ENCODE results near the gene CENPT. TPM values are rescaled to one million over a fixed set of nuclear protein-coding genes. Genes with fewer than 3 reads are reported as not detected.
"Not testable (repeated sequence)": the region's sequence is repeated elsewhere in the genome, so short reads cannot be mapped to it uniquely, and the experiment has no call there.

The CENPT gene
- total and polyA plus RNA-seq, 2 of the 13 experiments (the other 11 are each of a cell fraction or from before 2014, with no cell fraction given): 40.9 to 43.3 TPM

DNA sequence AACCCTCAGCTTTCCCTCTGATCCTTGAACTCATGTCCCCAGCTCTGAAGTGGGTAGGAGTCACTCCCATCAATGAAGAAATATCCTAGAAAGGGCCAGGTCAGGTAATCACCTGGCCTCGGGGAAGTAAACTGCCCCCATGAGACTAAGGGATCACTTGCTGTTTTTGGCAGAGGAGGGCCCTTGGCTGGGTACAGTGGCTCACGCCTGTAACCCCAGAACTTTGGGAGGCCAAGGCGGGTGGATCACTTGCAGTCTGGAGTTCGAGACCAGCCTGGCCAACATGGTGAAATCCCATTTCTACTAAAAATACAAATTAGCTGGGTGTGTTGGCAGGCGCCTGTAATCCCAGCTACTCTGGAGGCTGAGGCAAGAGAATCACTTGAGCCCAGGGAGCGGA is 16.6 kb upstream of the CENPT start:
- FAIRE-seq; in situ Hi-C loops (cut with HindIII; ENCODE audit: extremely low pct_ligation_motif_present, low pct_unique_long_range_greater_than_20kb); H3K27me3 ChIP-seq (ENCODE audit: control insufficient read depth in 1 of 2, insufficient read depth in 2 of 2, low read length in 2 of 2); BruUV-seq (replicated peaks); DNase-seq (ENCODE audit: low spot score); H2AFZ ChIP-seq (ENCODE audit: low read length); H3K27ac ChIP-seq (ENCODE audit: extremely low read length, insufficient read depth, low read length); intact Hi-C loops (cut with micrococcal nuclease; ENCODE audit: unreplicated experiment); H3K9ac ChIP-seq (ENCODE audit: insufficient read depth, low read depth, low read length); ATAC-seq; H3K4me3 ChIP-seq (replicated peaks in 1 of 3; ENCODE audit: insufficient read depth in 1 of 3, low read depth in 2 of 3, low read length in 3 of 3); H3K4me1 ChIP-seq (ENCODE audit: insufficient read depth, low read length); H3K9me3 ChIP-seq (ENCODE audit: low read length); H3K4me2 ChIP-seq (ENCODE audit: low read depth, low read length): not testable (repeated sequence)
- ChIA-PET CTCF (ENCODE audit: low intra/inter-chr PET ratio, low total read pairs) (interaction anchor here (0.7 to 3.7 kb wide), 2 partner anchors 46 to 191 kb away, joined by 3 to 69 read pairs; no protein-coding TSS in a partner anchor), POLR2A (interaction anchor here (1.0 kb wide), 1 partner anchor 9 kb away, joined by 3 read pairs; no protein-coding TSS in a partner anchor)
- H3K36me3 ChIP-seq (replicated peaks in 1 of 2; ENCODE audit: control insufficient read depth in 1 of 2, insufficient read depth in 2 of 2, low read length in 2 of 2): peaks cover 31 to 80% of the 10 kb centered on the region in 2 experiments
- 0 out of 2 replicates have a peak, but pooled peaks have one; percentile 41 for TF ChIP-seq ZNF136 (CRISPR knock-in tag; IDR thresholded peaks at IDR 0.05; ENCODE audit: low read depth)
- peaks cover 59% of the 10 kb centered on the region for H3K79me2 ChIP-seq (ENCODE audit: insufficient read depth, low read length)
- 94% methylated on average over 6 of the region's 6 CpGs for WGBS (ENCODE audit: low lambda C conversion rate)
- peaks cover 30% of the 10 kb centered on the region; the same call in 1 of the 2 replicates for H4K20me1 ChIP-seq (ENCODE audit: insufficient read depth, low read length)

DNA sequence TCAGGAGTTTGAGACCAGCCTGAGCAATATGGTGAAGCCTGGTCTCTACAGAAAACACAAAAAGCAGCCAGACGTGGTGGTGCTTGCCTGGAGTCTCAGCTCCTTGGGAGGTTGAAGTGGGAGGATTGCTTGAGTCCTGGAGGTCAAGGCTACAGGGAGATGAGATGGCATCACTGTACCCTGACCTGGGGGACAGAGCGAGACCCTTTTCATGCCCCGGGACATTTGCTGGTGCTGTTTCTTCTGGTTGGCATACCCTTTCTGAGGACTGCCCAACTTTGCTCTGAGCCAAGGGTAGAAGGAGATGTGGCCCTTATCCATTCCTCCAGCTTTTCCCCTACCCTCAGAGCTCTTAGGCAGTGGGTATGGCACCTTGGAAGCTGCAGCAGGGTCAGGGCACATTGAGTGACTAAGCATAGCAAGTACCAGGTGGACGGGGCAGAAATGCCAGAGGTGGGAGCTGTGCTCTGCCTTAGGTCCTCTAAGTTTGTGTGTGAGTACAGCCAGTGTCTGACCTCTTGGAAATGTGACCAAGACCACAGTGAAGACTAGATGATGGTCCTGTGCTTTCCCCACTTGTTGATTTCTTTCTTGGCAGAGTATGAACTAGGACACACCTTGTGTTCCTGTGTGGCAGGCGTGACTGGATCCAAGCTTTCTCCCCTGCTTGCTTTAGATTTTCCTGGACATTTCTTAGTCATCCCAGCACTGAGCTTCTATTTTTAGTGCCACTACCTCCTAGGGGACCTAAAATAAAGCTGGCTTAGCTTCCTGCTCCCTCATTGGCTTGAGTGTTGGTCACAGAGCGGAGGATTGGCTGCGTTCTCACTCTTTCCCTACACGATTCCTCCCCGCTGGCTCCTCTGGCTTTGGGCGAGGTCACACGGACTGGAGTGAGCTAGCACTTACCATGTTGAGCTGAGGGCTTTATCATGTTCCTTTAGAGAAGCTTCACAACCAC is 15.4 kb upstream of the CENPT start:
- H3K9ac ChIP-seq (ENCODE audit: insufficient read depth, low read depth, low read length): no peak overlapping the region
- peaks cover 16% of the 10 kb centered on the region for H3K4me1 ChIP-seq (ENCODE audit: insufficient read depth, low read length)
- ATAC-seq (no peak), FAIRE-seq (no peak), DNase-seq (ENCODE audit: low spot score) (no peak)
- H3K27ac ChIP-seq (ENCODE audit: extremely low read length, insufficient read depth, low read length): no peak overlapping the region
- CTCF ChIA-PET (ENCODE audit: low intra/inter-chr PET ratio, low total read pairs): no interaction called here
- H4K20me1 ChIP-seq (ENCODE audit: insufficient read depth, low read length): peaks cover 41% of the 10 kb centered on the region
- intact Hi-C loops (cut with micrococcal nuclease; ENCODE audit: unreplicated experiment): no loop called here
- no peak overlapping the region for H3K4me3 ChIP-seq (replicated peaks in 1 of 3; ENCODE audit: insufficient read depth in 1 of 3, low read depth in 2 of 3, low read length in 3 of 3)
- WGBS (ENCODE audit: low lambda C conversion rate): 98% methylated on average over 11 of the region's 11 CpGs
- no peaks in the 10 kb centered on the region for H3K27me3 ChIP-seq (ENCODE audit: control insufficient read depth in 1 of 2, insufficient read depth in 2 of 2, low read length in 2 of 2)
- TF ChIP-seq ZNF878 (CRISPR knock-in tag; IDR thresholded peaks at IDR 0.05) (no peak), POLR2AphosphoS5 (IDR thresholded peaks at IDR 0.05; ENCODE audit: low read depth, low read length) (0 out of 2 replicates have a peak, but pooled peaks have one; percentile 13), NFKBIZ (CRISPR knock-in tag; IDR thresholded peaks at IDR 0.05) (no peak), MAFG (CRISPR knock-in tag; IDR thresholded peaks at IDR 0.05) (no peak)
- peaks cover 70% of the 10 kb centered on the region for H3K79me2 ChIP-seq (ENCODE audit: insufficient read depth, low read length)
- in situ Hi-C loops (cut with HindIII; ENCODE audit: extremely low pct_ligation_motif_present, low pct_unique_long_range_greater_than_20kb): no loop called here
- no TSS peak for BruUV-seq (replicated peaks)
- no peaks in the 10 kb centered on the region for H3K9me3 ChIP-seq (ENCODE audit: low read length)
- POLR2A ChIA-PET: interaction anchor here (1.0 kb wide), 1 partner anchor 11 kb away, joined by 3 read pairs; no protein-coding TSS in a partner anchor
- no peak overlapping the region for H3K4me2 ChIP-seq (ENCODE audit: low read depth, low read length)
- no peak overlapping the region for H2AFZ ChIP-seq (ENCODE audit: low read length)
- peaks cover 23 to 69% of the 10 kb centered on the region in 2 experiments for H3K36me3 ChIP-seq (replicated peaks in 1 of 2; ENCODE audit: control insufficient read depth in 1 of 2, insufficient read depth in 2 of 2, low read length in 2 of 2)
